Measurements from ENCODE around the gene VIPR2.

GRCh38 chr7:158995514-158995913 is 149.2 kb downstream of the VIPR2 start:
- no peak for TF ChIP-seq CTCF (conservative IDR thresholded peaks at IDR 0.05; ENCODE audit: low read depth, low read length)
- TF ChIP-seq EZH2 (IDR thresholded peaks at IDR 0.05; ENCODE audit: borderline replicate concordance, low read depth, low read length, poor library complexity, severe bottlenecking), result no peak
